ENCODE results near the gene ATP6V1F.
A peak's percentile ranks its signal among the peaks of the same experiment; 100 is the strongest.

- peak in 3 of 6 experiments; percentile 5 to 29 (median 16) for TF ChIP-seq CTCF (IDR thresholded peaks at IDR 0.05)
- TF ChIP-seq POLR2A (IDR thresholded peaks at IDR 0.05) = no peak
These were observed 2.2 kb upstream of the ATP6V1F start for GRCh38 chr7:128860158-128861073.
